OCI-LY1 (cell line): ENCODE results near the gene TK1.

ENCODE experiments used
- H2AFZ ChIP-seq: fragments of 200-600 bp; sonication (generic), shearing (Covaris generic); 2 replicates; pipeline ENCODE4 v1.6.0; 2014; ENCODE audit warnings: antibody characterized with exemption, mild to moderate bottlenecking, low read length
- H3F3A ChIP-seq: fragments of 200-600 bp; sonication (generic), shearing (Covaris generic); 2 replicates; pipeline ENCODE4 v1.6.0; 2014; ENCODE audit warnings: mild to moderate bottlenecking, antibody characterized with exemption, low read length, moderate library complexity; ENCODE audit not compliant: insufficient read depth
- H3K27ac ChIP-seq: fragments of 200-600 bp; sonication (generic); 2 replicates; pipeline ENCODE4 v1.5.1; 2014; ENCODE audit warnings: low read length, mixed run types, mild to moderate bottlenecking, low read depth; ENCODE audit not compliant: poor library complexity, severe bottlenecking
- H3K27me3 ChIP-seq: fragments of 200-600 bp; sonication (generic); 2 replicates; pipeline ENCODE4 v1.6.0; 2014; ENCODE audit warnings: antibody characterized with exemption, mild to moderate bottlenecking, low read length, moderate library complexity; ENCODE audit not compliant: insufficient read depth
- H3K36me3 ChIP-seq: fragments of 200-600 bp; sonication (generic); 2 replicates; pipeline ENCODE4 v1.6.1; 2014; ENCODE audit warnings: mild to moderate bottlenecking, antibody characterized with exemption, low read length, moderate library complexity, mixed read lengths; ENCODE audit not compliant: insufficient read depth
- H3K4me1 ChIP-seq: fragments of 200-600 bp; sonication (generic); 2 replicates; pipeline ENCODE4 v1.5.1; 2014; ENCODE audit warnings: mild to moderate bottlenecking, low read length, moderate library complexity; ENCODE audit not compliant: insufficient read depth, severe bottlenecking
- H3K4me2 ChIP-seq: fragments of 200-600 bp; sonication (generic), shearing (Covaris generic); 2 replicates; pipeline ENCODE4 v1.6.1; 2014; ENCODE audit warnings: low read length
- H3K4me3 ChIP-seq: fragments of 200-600 bp; sonication (generic); 2 replicates; pipeline ENCODE4 v1.5.1; 2014; ENCODE audit warnings: low read length, low read depth, mild to moderate bottlenecking, mixed read lengths; ENCODE audit not compliant: poor library complexity, severe bottlenecking
- H3K79me2 ChIP-seq: fragments of 200-600 bp; shearing (Covaris generic); 2 replicates; pipeline ENCODE4 v1.6.1; 2016; ENCODE audit warnings: mixed run types, low read length, mixed read lengths; ENCODE audit not compliant: insufficient read depth
- H3K9ac ChIP-seq: fragments of 200-600 bp; sonication (generic), shearing (Covaris generic); 2 replicates; pipeline ENCODE4 v1.6.1; 2014; ENCODE audit warnings: mild to moderate bottlenecking, low read length, mixed read lengths
- H3K9me2 ChIP-seq: fragments of 200-600 bp; sonication (generic), shearing (Covaris generic); 2 replicates; pipeline ENCODE4 v1.6.1; 2014; ENCODE audit warnings: low read depth, mild to moderate bottlenecking, low read length, mixed read lengths
- H3K9me3 ChIP-seq: fragments of 200-600 bp; shearing (Covaris generic); 2 replicates; pipeline ENCODE4 v1.6.1; 2014; ENCODE audit warnings: low read length, mixed read lengths
- H4K20me1 ChIP-seq: fragments of 200-600 bp; sonication (generic), shearing (Covaris generic); 2 replicates; pipeline ENCODE4 v1.6.0; 2016; ENCODE audit warnings: mild to moderate bottlenecking, low read length; ENCODE audit not compliant: insufficient read depth
- EZH2 ChIP-seq: fragments of 200-600 bp; sonication (generic), shearing (Covaris generic); IDR thresholded peaks from 2 replicates; pipeline ENCODE4 v1.8.0; 2017; ENCODE audit warnings: borderline replicate concordance, mixed run types, mild to moderate bottlenecking, antibody characterized with exemption, low read length, moderate library complexity, mixed read lengths
- TF ChIP-seq, protein P1 (sequence below): fragments of 200-600 bp; sonication (generic), shearing (Covaris generic); IDR thresholded peaks from 2 replicates; pipeline ENCODE4 v1.5.1; 2017; ENCODE audit warnings: mild to moderate bottlenecking, antibody characterized with exemption, low read length, moderate library complexity, mixed read lengths

TK1 gene

DNA sequence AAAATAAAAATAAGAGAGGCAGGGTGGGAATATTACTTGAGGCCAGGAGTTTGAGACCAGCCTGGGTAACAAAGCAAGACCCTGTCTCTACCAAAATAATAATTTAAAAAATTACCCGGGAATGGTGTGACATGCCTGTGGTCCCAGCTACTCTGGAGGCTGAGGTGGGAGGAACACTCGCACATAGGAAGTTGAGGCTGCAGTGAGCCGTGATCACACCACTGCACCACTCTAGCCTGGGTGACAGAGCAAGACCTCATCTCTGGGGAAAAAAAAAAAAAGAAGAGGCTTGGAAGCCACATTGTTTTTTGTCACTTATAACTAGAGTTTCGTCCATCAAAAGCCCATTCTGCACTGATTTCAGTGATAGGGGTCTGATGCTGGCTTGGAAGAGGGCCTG lies 41.3 kb upstream of the TK1 start:
- Histone ChIP-seq H3F3A (no peaks in the 10 kb centered on the region; the same call in 1 of the 2 replicates), H3K27ac (no peak overlapping the region), H4K20me1 (no peaks in the 10 kb centered on the region), H2AFZ (no peak overlapping the region), H3K4me2 (no peak overlapping the region), H3K4me1 (peaks cover 32% of the 10 kb centered on the region), H3K9me2 (no peaks in the 10 kb centered on the region), H3K79me2 (no peaks in the 10 kb centered on the region), H3K27me3 (peaks cover 9% of the 10 kb centered on the region; the same call in 1 of the 2 replicates), H3K36me3 (peaks cover 23% of the 10 kb centered on the region), H3K9me3 (no peaks in the 10 kb centered on the region), H3K9ac (no peak overlapping the region), H3K4me3 (no peak overlapping the region)
- TF ChIP-seq, protein P1, sequence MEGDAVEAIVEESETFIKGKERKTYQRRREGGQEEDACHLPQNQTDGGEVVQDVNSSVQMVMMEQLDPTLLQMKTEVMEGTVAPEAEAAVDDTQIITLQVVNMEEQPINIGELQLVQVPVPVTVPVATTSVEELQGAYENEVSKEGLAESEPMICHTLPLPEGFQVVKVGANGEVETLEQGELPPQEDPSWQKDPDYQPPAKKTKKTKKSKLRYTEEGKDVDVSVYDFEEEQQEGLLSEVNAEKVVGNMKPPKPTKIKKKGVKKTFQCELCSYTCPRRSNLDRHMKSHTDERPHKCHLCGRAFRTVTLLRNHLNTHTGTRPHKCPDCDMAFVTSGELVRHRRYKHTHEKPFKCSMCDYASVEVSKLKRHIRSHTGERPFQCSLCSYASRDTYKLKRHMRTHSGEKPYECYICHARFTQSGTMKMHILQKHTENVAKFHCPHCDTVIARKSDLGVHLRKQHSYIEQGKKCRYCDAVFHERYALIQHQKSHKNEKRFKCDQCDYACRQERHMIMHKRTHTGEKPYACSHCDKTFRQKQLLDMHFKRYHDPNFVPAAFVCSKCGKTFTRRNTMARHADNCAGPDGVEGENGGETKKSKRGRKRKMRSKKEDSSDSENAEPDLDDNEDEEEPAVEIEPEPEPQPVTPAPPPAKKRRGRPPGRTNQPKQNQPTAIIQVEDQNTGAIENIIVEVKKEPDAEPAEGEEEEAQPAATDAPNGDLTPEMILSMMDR, result no peak

DNA sequence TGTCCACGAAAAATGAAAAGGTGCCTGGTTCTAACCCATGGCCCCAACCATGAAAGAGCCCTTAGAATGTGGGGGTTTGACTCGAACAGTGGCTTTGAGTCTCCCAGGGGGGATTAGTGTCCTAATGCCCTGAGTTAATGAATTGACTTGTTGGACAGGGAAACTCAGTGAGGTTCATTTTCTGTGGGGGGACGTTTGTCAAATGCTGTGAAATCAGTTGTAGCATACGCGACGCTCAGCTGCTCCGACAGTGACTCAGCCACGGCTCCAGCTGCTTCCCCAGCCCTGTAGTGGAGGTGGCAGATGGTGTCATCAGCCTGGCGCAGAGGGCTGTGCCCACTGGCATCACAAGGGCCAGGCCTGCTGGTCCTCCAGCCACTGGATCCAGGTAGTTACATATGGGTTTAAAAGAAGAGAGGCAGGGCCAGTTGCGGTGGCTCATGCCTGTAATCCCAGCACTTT lies 40.6 kb upstream of the TK1 start:
- TF ChIP-seq, protein P1, result no peak
- no peak for TF ChIP-seq EZH2
- peaks cover 30% of the 10 kb centered on the region for H3K36me3 ChIP-seq
- no peaks in the 10 kb centered on the region for H3K9me2 ChIP-seq
- H3K4me1 ChIP-seq, result peaks cover 31% of the 10 kb centered on the region
- H3K9me3 ChIP-seq, result no peaks in the 10 kb centered on the region
- H4K20me1 ChIP-seq, result no peaks in the 10 kb centered on the region
- no peak overlapping the region for H3K9ac ChIP-seq
- peaks cover 8% of the 10 kb centered on the region; the same call in 1 of the 2 replicates for H3K27me3 ChIP-seq
- no peak overlapping the region for H2AFZ ChIP-seq
- no peak overlapping the region for H3K4me2 ChIP-seq
- H3K79me2 ChIP-seq, result no peaks in the 10 kb centered on the region
- peaks cover 4% of the 10 kb centered on the region; the same call in 1 of the 2 replicates for H3F3A ChIP-seq
- no peak overlapping the region for H3K4me3 ChIP-seq
- H3K27ac ChIP-seq, result no peak overlapping the region

DNA sequence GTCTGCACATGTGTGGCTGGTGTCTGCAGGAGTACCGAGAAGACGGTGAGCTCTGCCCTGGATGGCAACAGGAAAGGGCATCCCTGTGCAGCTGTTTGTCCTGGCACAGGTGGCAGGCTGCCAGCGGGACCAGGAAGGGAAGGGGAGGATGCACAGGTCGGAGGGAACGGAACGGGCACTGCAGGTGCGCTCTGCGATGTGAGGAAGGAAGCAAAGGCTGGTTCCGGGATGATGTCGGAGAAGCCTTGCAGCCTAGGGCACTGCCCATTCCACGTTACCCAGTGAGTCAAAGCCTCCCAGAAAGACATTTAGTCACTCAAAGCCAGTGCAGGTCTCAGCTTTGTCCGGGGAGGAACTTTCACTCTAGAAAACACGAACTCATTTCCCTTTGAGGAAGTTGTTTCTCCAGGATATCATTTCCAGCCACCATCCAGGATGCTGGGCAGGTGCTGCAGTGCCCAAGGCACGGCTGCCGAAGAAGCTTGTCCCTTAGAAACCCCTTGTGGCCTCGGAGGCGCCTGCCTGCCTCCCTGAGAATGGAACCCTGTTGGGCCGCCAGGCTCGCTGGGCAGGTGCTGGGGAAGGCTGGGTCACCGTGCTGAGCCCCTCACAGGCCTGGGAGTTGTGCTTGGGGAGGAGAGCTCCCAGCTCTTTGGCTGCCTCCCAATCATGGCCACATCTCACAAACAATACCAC lies 40.1 kb upstream of the TK1 start:
- H3K4me2 ChIP-seq, result no peak overlapping the region
- H3K27ac ChIP-seq, result no peak overlapping the region
- no peak for TF ChIP-seq EZH2
- TF ChIP-seq, protein P1, result no peak

More for the DNA sequence above, 40.1 kb upstream of the TK1 start:
- peaks cover 25% of the 10 kb centered on the region for H3K4me1 ChIP-seq
- H2AFZ ChIP-seq, result no peak overlapping the region
- no peak overlapping the region for H3K9ac ChIP-seq
- no peaks in the 10 kb centered on the region for H3K9me3 ChIP-seq
- H3K36me3 ChIP-seq, result peaks cover 32% of the 10 kb centered on the region
- H3K27me3 ChIP-seq, result peaks cover 4% of the 10 kb centered on the region; the same call in 1 of the 2 replicates
- no peak overlapping the region for H3K4me3 ChIP-seq
- peaks cover 4% of the 10 kb centered on the region; the same call in 1 of the 2 replicates for H3F3A ChIP-seq
- H3K9me2 ChIP-seq, result no peaks in the 10 kb centered on the region
- no peaks in the 10 kb centered on the region for H4K20me1 ChIP-seq
- no peaks in the 10 kb centered on the region for H3K79me2 ChIP-seq
